ENCODE measurements around the gene GTPBP4.

GRCh38 chr10:971150-971542 lies 17.1 kb upstream of the GTPBP4 start:
- no peak for TF ChIP-seq POLR2A (IDR thresholded peaks at IDR 0.05; ENCODE audit: control extremely low read depth in 1 of 2, low read depth in 2 of 2, low read length in 2 of 2)
- no peak for TF ChIP-seq CTCF (IDR thresholded peaks at IDR 0.05; ENCODE audit: control extremely low read depth in 1 of 3, insufficient read depth in 1 of 3, low read depth in 1 of 3, low read length in 3 of 3)
- TF ChIP-seq TCF12 (IDR thresholded peaks at IDR 0.05; ENCODE audit: low read depth, low read length), result no peak
- no peak for TF ChIP-seq TAF1 (IDR thresholded peaks at IDR 0.05; ENCODE audit: low read depth, low read length)
- TF ChIP-seq MAFK (IDR thresholded peaks at IDR 0.05; ENCODE audit: low read depth, low read length), result no peak
- TF ChIP-seq RBBP5 (IDR thresholded peaks at IDR 0.05; ENCODE audit: borderline replicate concordance, low read depth, low read length), result no peak

Measured in H1 (cell line).